ENCODE results near the gene RAB6A.
A peak's percentile ranks its signal among the peaks of the same experiment; 100 is the strongest.
"Not testable (repeated sequence)": the region's sequence is repeated elsewhere in the genome, so short reads cannot be mapped to it uniquely, and the experiment has no call there.

RAB6A gene

DNA sequence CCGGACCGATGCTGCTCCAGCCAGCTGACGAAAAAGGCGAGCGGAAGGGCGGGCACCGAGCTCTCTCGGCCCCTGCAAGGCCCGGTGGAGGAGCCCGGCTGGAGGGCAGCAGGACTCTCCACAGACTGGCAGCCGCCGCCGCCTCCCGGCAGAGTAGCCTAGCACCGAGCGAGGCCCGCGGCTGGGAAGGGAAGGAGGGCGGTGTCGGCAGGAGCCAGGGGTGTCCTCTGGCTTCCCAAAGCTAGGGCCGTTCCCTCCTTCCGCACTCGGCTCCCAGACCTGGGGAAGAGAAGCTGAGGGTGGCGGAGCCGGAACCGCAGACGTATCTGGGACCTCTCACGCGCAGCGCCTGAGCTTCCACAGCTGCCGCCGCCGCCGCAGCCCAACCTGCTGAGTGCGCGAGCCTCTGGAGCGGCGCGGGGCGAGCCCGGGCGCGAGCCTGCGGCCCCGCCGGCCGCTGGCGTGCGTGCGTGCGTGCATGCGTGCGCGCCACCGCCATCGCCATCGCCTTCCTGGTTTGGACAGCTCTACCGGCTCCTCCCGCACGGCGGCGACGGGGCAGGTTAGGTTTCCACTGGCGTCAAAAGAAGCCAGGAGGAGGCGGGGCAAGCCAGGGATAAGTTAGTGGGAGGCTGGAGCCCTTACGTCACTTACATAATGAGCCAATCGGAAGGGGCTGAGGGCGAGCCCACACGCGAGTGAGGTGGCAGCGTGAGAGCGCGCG is at the start of gene RAB6A:
RAB6A (minus strand) TSS at position 396 of the 724 bp plus-strand sequence. CDS start 439 bp downstream, outside the sequence.
- Mint-ChIP-seq H3K36me3 (ENCODE audit: low read depth) (peaks cover 22% of the 10 kb centered on the region), H3K9me3 (no peaks in the 10 kb centered on the region), H3K4me3 (peak within 1 kb of the TSS; percentile 92), H3K27me3 (peaks cover 2% of the 10 kb centered on the region), H3K27ac (peak within 1 kb of the TSS; percentile 94), H3K4me1 (ENCODE audit: low read depth) (peaks cover 48% of the 10 kb centered on the region)
- intact Hi-C loops (cut with micrococcal nuclease): loop anchor here (1.0 kb wide), 1 partner anchor 18 kb away; no protein-coding TSS in a partner anchor

- Mint-ChIP-seq H3K4me1 (ENCODE audit: low read depth) (no peaks in the 10 kb centered on the region), H3K27ac (no peak overlapping the region), H3K9me3 (no peaks in the 10 kb centered on the region), H3K4me3 (no peak overlapping the region), H3K36me3 (ENCODE audit: low read depth) (peaks cover 53% of the 10 kb centered on the region), H3K27me3 (no peaks in the 10 kb centered on the region)
- intact Hi-C loops (cut with micrococcal nuclease): no loop called here
These were observed 49.8 kb upstream of the RAB6A start for GRCh38 chr11:73810637-73811036.

DNA sequence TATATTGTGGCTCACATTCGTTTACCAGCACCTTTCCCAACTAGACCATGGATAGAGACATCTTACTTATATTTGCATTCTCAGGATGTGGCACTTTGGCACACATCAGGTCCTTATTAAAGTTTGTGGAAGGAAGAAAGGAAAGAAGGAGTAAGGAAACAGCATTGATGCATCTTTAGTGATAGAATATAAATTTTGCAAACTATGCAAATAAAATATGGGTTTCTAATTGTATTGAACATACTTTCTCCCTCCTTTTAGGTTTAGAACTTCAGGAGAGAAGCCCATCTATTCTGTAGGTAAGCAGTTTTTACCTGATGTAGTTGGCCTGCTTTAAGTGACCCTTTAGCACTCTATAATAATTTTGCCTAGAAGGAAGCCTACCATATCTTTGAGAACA is 47.2 kb upstream of the RAB6A start:
- Mint-ChIP-seq H3K4me1 (ENCODE audit: low read depth) (peaks cover 8% of the 10 kb centered on the region), H3K27me3 (no peaks in the 10 kb centered on the region), H3K36me3 (ENCODE audit: low read depth) (peaks cover 45% of the 10 kb centered on the region), H3K4me3 (no peak overlapping the region), H3K27ac (no peak overlapping the region), H3K9me3 (no peaks in the 10 kb centered on the region)
- intact Hi-C loops (cut with micrococcal nuclease): no loop called here

DNA sequence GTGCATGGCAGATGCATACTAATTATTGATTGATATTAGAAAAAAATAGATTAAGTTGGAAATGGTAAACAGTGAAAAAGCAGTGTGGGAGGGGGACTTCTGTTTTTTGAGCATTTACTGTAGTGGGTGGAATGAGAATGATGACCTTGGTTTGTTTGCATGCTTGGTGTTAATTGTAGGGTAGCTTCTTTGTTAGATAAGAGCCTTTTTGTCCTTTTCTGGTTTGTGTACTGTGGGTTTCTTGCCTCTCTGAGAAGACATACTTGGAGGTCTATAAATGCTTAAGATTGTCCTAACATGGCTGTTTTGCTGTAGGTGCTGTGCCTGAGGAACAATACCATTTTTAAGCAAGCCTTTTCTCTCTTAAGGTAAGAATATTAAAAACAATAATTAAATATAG is 43.8 kb upstream of the RAB6A start:
- intact Hi-C loops (cut with micrococcal nuclease): no loop called here
- H3K36me3 Mint-ChIP-seq (ENCODE audit: low read depth): peaks cover 43% of the 10 kb centered on the region
- H3K27ac Mint-ChIP-seq: no peak overlapping the region
- H3K4me3 Mint-ChIP-seq: no peak overlapping the region
- no peaks in the 10 kb centered on the region for H3K27me3 Mint-ChIP-seq
- peaks cover 8% of the 10 kb centered on the region for H3K4me1 Mint-ChIP-seq (ENCODE audit: low read depth)
- no peaks in the 10 kb centered on the region for H3K9me3 Mint-ChIP-seq

DNA sequence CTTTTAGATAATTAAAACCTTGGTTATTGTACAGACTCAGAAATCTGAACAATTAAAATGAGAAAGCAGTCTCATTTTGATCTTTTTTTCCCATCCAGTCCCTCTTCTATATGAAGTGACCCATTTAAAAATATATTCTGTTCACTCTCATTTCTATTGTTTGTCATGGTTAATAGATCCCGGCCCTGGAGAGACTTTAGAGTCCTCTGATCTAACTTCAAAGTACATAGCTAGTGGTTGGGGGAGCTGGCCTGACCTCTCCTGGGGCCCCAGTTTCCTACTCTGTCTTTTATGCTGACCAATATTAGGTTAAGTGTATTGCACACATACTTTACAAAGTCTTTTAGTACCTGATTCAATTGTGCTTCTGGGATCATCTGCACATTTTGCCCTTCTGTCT is 40.3 kb upstream of the RAB6A start:
- Mint-ChIP-seq H3K4me3 (no peak overlapping the region), H3K27ac (no peak overlapping the region), H3K27me3 (no peaks in the 10 kb centered on the region), H3K9me3 (no peaks in the 10 kb centered on the region), H3K4me1 (ENCODE audit: low read depth) (peaks cover 13% of the 10 kb centered on the region), H3K36me3 (ENCODE audit: low read depth) (peaks cover 29% of the 10 kb centered on the region)
- intact Hi-C loops (cut with micrococcal nuclease): no loop called here

GRCh38 chr11:73800276-73800806 is 39.5 kb upstream of the RAB6A start:
- H3K27ac Mint-ChIP-seq: no peak overlapping the region
- no peaks in the 10 kb centered on the region for H3K9me3 Mint-ChIP-seq
- no peaks in the 10 kb centered on the region for H3K27me3 Mint-ChIP-seq
- H3K4me1 Mint-ChIP-seq (ENCODE audit: low read depth): peaks cover 13% of the 10 kb centered on the region
- no peak overlapping the region for H3K4me3 Mint-ChIP-seq
- H3K36me3 Mint-ChIP-seq (ENCODE audit: low read depth): peaks cover 27% of the 10 kb centered on the region
- intact Hi-C loops (cut with micrococcal nuclease): no loop called here

GRCh38 chr11:73797457-73797856 is 36.6 kb upstream of the RAB6A start:
- H3K4me3 Mint-ChIP-seq: no peak overlapping the region
- peaks cover 22% of the 10 kb centered on the region for H3K36me3 Mint-ChIP-seq (ENCODE audit: low read depth)
- H3K27ac Mint-ChIP-seq: no peak overlapping the region
- H3K27me3 Mint-ChIP-seq: no peaks in the 10 kb centered on the region
- no peaks in the 10 kb centered on the region for H3K9me3 Mint-ChIP-seq
- peaks cover 11% of the 10 kb centered on the region for H3K4me1 Mint-ChIP-seq (ENCODE audit: low read depth)
- intact Hi-C loops (cut with micrococcal nuclease): no loop called here

DNA sequence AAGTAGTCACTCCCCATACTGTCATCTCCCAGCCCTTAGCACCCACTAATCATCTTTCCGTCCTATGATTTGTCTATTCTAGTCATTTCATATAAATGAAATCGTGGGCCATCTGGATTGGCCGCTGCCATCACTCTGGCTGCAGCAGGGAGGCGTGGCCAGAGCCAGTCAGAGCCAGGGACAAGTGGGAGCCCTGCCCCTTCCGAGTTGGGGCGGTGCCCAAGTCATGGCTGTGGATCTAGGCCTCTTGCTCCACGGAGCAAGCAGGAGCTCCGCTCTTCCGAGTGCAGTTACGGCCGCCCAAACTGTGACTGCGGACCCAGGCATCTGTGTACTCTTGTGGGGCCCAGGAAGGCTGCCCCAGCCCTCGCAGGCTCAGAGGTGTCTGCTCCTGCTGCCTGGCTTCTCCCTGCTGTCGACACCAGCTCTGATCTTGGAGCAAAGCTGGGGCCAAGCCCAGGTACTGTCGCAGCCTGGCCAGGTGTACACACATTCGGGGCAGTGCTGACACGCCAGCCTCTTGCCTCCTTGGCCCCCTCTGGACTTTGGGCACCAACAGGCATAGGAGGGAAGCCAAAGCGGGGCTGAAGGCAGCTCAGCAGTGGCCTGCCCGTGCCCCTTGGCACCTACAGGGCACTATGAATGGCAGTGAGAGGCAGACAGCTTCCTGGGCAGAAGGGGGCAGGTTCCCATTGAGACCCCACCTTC is 35.2 kb upstream of the RAB6A start:
- Mint-ChIP-seq H3K27me3 (no peaks in the 10 kb centered on the region), H3K9me3 (no peaks in the 10 kb centered on the region), H3K4me3 (no peak overlapping the region), H3K27ac (no peak overlapping the region), H3K36me3 (ENCODE audit: low read depth) (peaks cover 22% of the 10 kb centered on the region), H3K4me1 (ENCODE audit: low read depth) (peaks cover 11% of the 10 kb centered on the region)
- intact Hi-C loops (cut with micrococcal nuclease): no loop called here

GRCh38 chr11:73792584-73792983 is 31.7 kb upstream of the RAB6A start:
- H3K27me3 Mint-ChIP-seq: no peaks in the 10 kb centered on the region

DNA sequence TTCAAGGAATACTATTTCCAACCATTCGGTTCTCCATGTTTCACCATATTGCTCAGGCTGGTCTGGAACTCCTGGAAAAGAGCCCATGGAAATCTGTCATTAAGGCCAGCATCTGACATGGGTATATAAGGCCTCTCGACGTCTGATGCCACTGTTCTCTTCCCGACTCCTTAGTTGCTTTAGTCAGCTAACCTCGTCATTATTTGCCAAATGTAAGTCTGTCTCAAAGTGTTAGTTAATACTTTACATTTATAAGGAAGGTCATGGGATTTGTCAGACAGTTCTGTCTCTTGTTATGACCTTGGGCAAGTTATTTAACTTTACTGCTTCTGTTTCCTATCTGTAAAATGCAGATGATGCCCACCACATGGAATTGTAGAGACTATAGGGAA is 28.4 kb upstream of the RAB6A start:
- no peak overlapping the region for H3K4me3 Mint-ChIP-seq
- peaks cover 6% of the 10 kb centered on the region for H3K4me1 Mint-ChIP-seq (ENCODE audit: low read depth)
- H3K9me3 Mint-ChIP-seq: no peaks in the 10 kb centered on the region
- no peaks in the 10 kb centered on the region for H3K27me3 Mint-ChIP-seq
- H3K36me3 Mint-ChIP-seq (ENCODE audit: low read depth): peaks cover 6% of the 10 kb centered on the region
- intact Hi-C loops (cut with micrococcal nuclease): loop anchor here (5.0 kb wide), 1 partner anchor 88 kb away; the partner anchor contains the start of genes COA4 and PAAF1
- H3K27ac Mint-ChIP-seq: peak overlapping the region; percentile 94

More at GRCh38 chr11:73792584-73792983, 31.7 kb upstream of the RAB6A start:
- Mint-ChIP-seq H3K4me3 (no peak overlapping the region), H3K9me3 (no peaks in the 10 kb centered on the region), H3K27ac (no peak overlapping the region), H3K4me1 (ENCODE audit: low read depth) (peaks cover 6% of the 10 kb centered on the region), H3K36me3 (ENCODE audit: low read depth) (peaks cover 24% of the 10 kb centered on the region)
- intact Hi-C loops (cut with micrococcal nuclease): loop anchor here (5.0 kb wide), 1 partner anchor 35 kb away; no protein-coding TSS in a partner anchor

- intact Hi-C loops (cut with micrococcal nuclease): loop anchor here (5.0 kb wide), 1 partner anchor 89 kb away; the partner anchor contains the start of genes COA4 and PAAF1
- Mint-ChIP-seq H3K27ac (peak within 1 kb of the TSS; percentile 94), H3K27me3 (no peaks in the 10 kb centered on the region), H3K4me1 (ENCODE audit: low read depth) (no peaks in the 10 kb centered on the region), H3K9me3 (no peaks in the 10 kb centered on the region), H3K36me3 (ENCODE audit: low read depth) (peaks cover 6% of the 10 kb centered on the region), H3K4me3 (peak within 1 kb of the TSS; percentile 96)
These were observed 27.0 kb upstream of the RAB6A start, which contains the start of gene MRPL48 for GRCh38 chr11:73787643-73788558. Gene MRPL48 (plus strand): TSS chr11:73787874. CDS start chr11:73787972, 98 bp downstream.

DNA sequence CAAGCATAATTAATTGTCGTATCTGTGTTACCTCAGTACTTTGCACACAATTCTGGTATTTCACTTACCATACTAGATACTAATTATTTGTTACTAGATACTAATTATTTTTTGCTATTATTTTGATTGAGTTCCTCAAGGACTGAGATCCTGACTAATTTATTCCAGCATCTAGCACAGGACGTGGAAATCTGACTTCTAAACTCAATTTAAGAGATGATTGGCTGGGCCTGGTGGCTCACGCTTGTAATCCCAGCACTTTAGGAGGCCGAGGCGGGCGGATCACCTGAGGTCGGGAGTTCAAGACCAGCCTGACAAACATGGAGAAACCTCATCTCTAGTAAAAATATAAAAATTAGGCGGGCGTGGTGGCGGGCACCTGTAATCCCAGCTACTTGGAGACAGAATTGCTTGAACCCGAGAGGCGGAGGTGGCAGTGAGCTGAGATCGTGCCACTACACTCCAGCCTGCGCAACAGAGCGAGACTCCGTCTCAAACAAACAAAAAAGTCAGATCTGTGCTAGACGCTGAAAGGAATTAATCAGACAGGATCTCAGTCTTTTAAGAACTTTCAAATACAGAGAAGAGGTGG is 26.3 kb upstream of the RAB6A start:
- Mint-ChIP-seq H3K4me3 (peak overlapping the region; percentile 96), H3K27me3 (no peaks in the 10 kb centered on the region), H3K4me1 (ENCODE audit: low read depth) (no peaks in the 10 kb centered on the region), H3K27ac (peak overlapping the region; percentile 94), H3K36me3 (ENCODE audit: low read depth) (peaks cover 6% of the 10 kb centered on the region), H3K9me3 (no peaks in the 10 kb centered on the region)
- intact Hi-C loops (cut with micrococcal nuclease): loop anchor here (5.0 kb wide), 1 partner anchor 90 kb away; the partner anchor contains the start of genes COA4 and PAAF1

GRCh38 chr11:73785467-73785866 is 24.6 kb upstream of the RAB6A start:
- H3K4me3 Mint-ChIP-seq; H3K9me3 Mint-ChIP-seq; H3K27me3 Mint-ChIP-seq; H3K27ac Mint-ChIP-seq; H3K36me3 Mint-ChIP-seq (ENCODE audit: low read depth); H3K4me1 Mint-ChIP-seq (ENCODE audit: low read depth): not testable (repeated sequence)
- intact Hi-C loops (cut with micrococcal nuclease): loop anchor here (5.0 kb wide), 1 partner anchor 92 kb away; the partner anchor contains the start of genes COA4 and PAAF1
